Measurements from ENCODE around the gene ABITRAM. TPM values are rescaled to one million over a fixed set of nuclear protein-coding genes. Genes with fewer than 3 reads are reported as not detected.

Gene ABITRAM
- total RNA-seq, 1 experiment from 2014 or later = 13.4 TPM

GRCh38 chr9:108933718-108934322 is 380 bp upstream of the ABITRAM start, which contains the start of gene ELP1:
ELP1 (minus strand) TSS chr9:108934124; CDS start chr9:108931146, 2,978 bp downstream.
- ATAC-seq (peak; percentile 86), DNase-seq (ENCODE audit: low read depth, low spot score) (peak; percentile 86)
- intact Hi-C loops (cut with micrococcal nuclease) = no loop called here
- Histone ChIP-seq H3K4me3 (replicated peaks in 1 of 2; ENCODE audit: low read depth in 1 of 2, low read length in 2 of 2) (peak within 1 kb of the TSS; percentile 83 to 97), H3K27me3 (ENCODE audit: insufficient read depth, low read length) (no peaks in the 10 kb centered on the region), H3K4me1 (ENCODE audit: control insufficient read depth in 1 of 2, insufficient read depth in 2 of 2, low read length in 2 of 2) (peaks cover 4 to 14% of the 10 kb centered on the region in 2 experiments; a peak in 3 of 4 replicates), H2AFZ (ENCODE audit: low read depth, low read length, poor library complexity, severe bottlenecking) (no peak within 1 kb of the TSS), H3K4me2 (ENCODE audit: low read length) (peak within 1 kb of the TSS; percentile 96), H3K9me2 (ENCODE audit: insufficient read depth) (no peaks in the 10 kb centered on the region), H3K27ac (ENCODE audit: low read depth, low read length) (peak within 1 kb of the TSS; percentile 83), H4K20me1 (ENCODE audit: insufficient read depth) (no peaks in the 10 kb centered on the region), H3K9ac (ENCODE audit: low read length) (peak within 1 kb of the TSS; percentile 87), H3K36me3 (ENCODE audit: control insufficient read depth in 1 of 2, insufficient read depth in 2 of 2, low read length in 2 of 2) (peaks cover 0 to 2% of the 10 kb centered on the region in 2 experiments; a peak in 2 of 4 replicates), H3K79me2 (ENCODE audit: insufficient read depth, low read length) (peaks cover 46% of the 10 kb centered on the region), H3K9me3 (ENCODE audit: control insufficient read depth in 1 of 2, insufficient read depth in 1 of 2, low read depth in 1 of 2, low read length in 2 of 2) (no peaks in the 10 kb centered on the region)
- CTCF ChIA-PET = no interaction called here
- TF ChIP-seq, protein P1, sequence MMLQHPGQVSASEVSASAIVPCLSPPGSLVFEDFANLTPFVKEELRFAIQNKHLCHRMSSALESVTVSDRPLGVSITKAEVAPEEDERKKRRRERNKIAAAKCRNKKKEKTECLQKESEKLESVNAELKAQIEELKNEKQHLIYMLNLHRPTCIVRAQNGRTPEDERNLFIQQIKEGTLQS (IDR thresholded peaks at IDR 0.05) = no peak
- peak; percentile 74 for TF ChIP-seq ZFX (IDR thresholded peaks at IDR 0.05)
- TF ChIP-seq YY1 (IDR thresholded peaks at IDR 0.05; ENCODE audit: extremely low read depth, insufficient replicate concordance, low read depth, low read length) = peak; percentile 72
- 0 out of 2 replicates have a peak, but pooled peaks have one; percentile 3 for TF ChIP-seq EGR1 (IDR thresholded peaks at IDR 0.05; ENCODE audit: low read depth)
- TF ChIP-seq POLR2AphosphoS5 (IDR thresholded peaks at IDR 0.05; ENCODE audit: low read depth, low read length) = peak; percentile 82
- TF ChIP-seq SIN3A (IDR thresholded peaks at IDR 0.05; ENCODE audit: low read depth) = peak; percentile 81
- TF ChIP-seq JUND (IDR thresholded peaks at IDR 0.05) = no peak
- peak; percentile 40; the same call in 1 of the 2 replicates for TF ChIP-seq CBX3 (IDR thresholded peaks at IDR 0.05; ENCODE audit: low read depth)
- peak; percentile 35 for TF ChIP-seq RAD21 (IDR thresholded peaks at IDR 0.05; ENCODE audit: low read depth)
- peak; percentile 77 for TF ChIP-seq SRF (IDR thresholded peaks at IDR 0.05; ENCODE audit: low read depth)
- peak; percentile 46 for TF ChIP-seq TCF7L2 (IDR thresholded peaks at IDR 0.05; ENCODE audit: borderline replicate concordance, extremely low read depth, insufficient read depth, insufficient read length)
- TF ChIP-seq POLR2A (IDR thresholded peaks at IDR 0.05; ENCODE audit: borderline replicate concordance, extremely low read depth, insufficient read depth, insufficient read length) = peak; percentile 54
- peak; percentile 41; the same call in 1 of the 2 replicates for TF ChIP-seq SP1 (IDR thresholded peaks at IDR 0.05; ENCODE audit: low read depth)
- TF ChIP-seq MAX (IDR thresholded peaks at IDR 0.05) = peak; percentile 87
- no peak for TF ChIP-seq FOSL1 (IDR thresholded peaks at IDR 0.05; ENCODE audit: low read depth)
- BruUV-seq (replicated peaks) = no TSS peak
- RAD21 ChIA-PET (ENCODE audit: low non-redundant PET in 1 of 2, low total read pairs in 2 of 2, uncharacterized antibody in 2 of 2, unreplicated experiment in 2 of 2) = interaction anchor here in 1 of 2 experiments (0.6 kb wide), 1 partner anchor 427 kb away, joined by 3 read pairs; no protein-coding TSS in a partner anchor
- POLR2A ChIA-PET = no interaction called here

All from HCT116 (cell line).